ENCODE measurements around the gene RAP2A. TPM values are rescaled to one million over a fixed set of nuclear protein-coding genes. Genes with fewer than 3 reads are reported as not detected.

RAP2A gene
- total and polyA plus RNA-seq, 9 of the 15 experiments (the other 6 are each of a cell fraction or from before 2014, with no cell fraction given): 1.8 to 11.7 (median 5.6) TPM

DNA sequence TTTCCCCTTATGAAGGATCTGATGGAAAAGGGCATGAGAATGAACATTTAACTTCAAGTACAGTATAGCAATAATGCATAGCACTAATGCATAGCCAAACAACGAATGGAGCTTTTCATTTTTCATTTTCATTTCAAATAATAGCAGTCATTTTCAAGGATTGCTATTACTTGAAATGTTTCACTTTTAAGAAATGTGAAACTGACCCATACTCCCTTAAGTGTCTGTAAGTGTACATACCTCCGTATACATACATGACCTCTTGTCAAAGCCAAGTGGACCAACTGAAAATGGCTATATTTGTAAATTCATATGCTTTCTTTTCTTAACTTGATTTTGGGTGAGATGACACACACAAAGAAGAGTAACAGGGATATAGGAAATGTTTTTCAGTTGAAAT, 3.8 kb downstream of the RAP2A start:
- no peak for ATAC-seq
- no peak for FAIRE-seq
- POLR2A ChIA-PET: no interaction called here
- H3K4me1 ChIP-seq (replicated peaks in 1 of 2; ENCODE audit: control insufficient read depth in 2 of 2, insufficient read depth in 2 of 2, low read length in 2 of 2): peaks cover 7 to 13% of the 10 kb centered on the region in 2 experiments; a peak in 4 of 5 replicates
- TF ChIP-seq HDAC8 (tag; IDR thresholded peaks at IDR 0.05) (no peak), ZNF79 (CRISPR knock-in tag; IDR thresholded peaks at IDR 0.05; ENCODE audit: low read depth) (no peak), ARHGAP35 (IDR thresholded peaks at IDR 0.05; ENCODE audit: partially characterized antibody) (no peak), SMARCB1 (IDR thresholded peaks at IDR 0.05; ENCODE audit: insufficient read length, low read depth) (no peak), ZNF184 (CRISPR knock-in tag; IDR thresholded peaks at IDR 0.05) (no peak), RCOR1 (IDR thresholded peaks at IDR 0.05; ENCODE audit: borderline replicate concordance in 1 of 2, low read depth in 2 of 2, low read length in 2 of 2) (no peak), FOXO4 (CRISPR knock-in tag; IDR thresholded peaks at IDR 0.05) (no peak), ZC3H4 (CRISPR knock-in tag; IDR thresholded peaks at IDR 0.05; ENCODE audit: borderline replicate concordance) (no peak), RBM17 (IDR thresholded peaks at IDR 0.05; ENCODE audit: borderline replicate concordance, low read depth, low read length) (no peak), MEIS2 (IDR thresholded peaks at IDR 0.05; ENCODE audit: partially characterized antibody) (no peak), ZNF239 (CRISPR knock-in tag; IDR thresholded peaks at IDR 0.05) (no peak), HNRNPUL1 (IDR thresholded peaks at IDR 0.05; ENCODE audit: low read length) (no peak), ELK1 (CRISPR knock-in tag; IDR thresholded peaks at IDR 0.05) (no peak), FOXA3 (CRISPR knock-in tag; conservative IDR thresholded peaks at IDR 0.05 in 1 of 2, IDR thresholded peaks at IDR 0.05 in 1 of 2) (no peak)
- TF ChIP-seq, protein P1, sequence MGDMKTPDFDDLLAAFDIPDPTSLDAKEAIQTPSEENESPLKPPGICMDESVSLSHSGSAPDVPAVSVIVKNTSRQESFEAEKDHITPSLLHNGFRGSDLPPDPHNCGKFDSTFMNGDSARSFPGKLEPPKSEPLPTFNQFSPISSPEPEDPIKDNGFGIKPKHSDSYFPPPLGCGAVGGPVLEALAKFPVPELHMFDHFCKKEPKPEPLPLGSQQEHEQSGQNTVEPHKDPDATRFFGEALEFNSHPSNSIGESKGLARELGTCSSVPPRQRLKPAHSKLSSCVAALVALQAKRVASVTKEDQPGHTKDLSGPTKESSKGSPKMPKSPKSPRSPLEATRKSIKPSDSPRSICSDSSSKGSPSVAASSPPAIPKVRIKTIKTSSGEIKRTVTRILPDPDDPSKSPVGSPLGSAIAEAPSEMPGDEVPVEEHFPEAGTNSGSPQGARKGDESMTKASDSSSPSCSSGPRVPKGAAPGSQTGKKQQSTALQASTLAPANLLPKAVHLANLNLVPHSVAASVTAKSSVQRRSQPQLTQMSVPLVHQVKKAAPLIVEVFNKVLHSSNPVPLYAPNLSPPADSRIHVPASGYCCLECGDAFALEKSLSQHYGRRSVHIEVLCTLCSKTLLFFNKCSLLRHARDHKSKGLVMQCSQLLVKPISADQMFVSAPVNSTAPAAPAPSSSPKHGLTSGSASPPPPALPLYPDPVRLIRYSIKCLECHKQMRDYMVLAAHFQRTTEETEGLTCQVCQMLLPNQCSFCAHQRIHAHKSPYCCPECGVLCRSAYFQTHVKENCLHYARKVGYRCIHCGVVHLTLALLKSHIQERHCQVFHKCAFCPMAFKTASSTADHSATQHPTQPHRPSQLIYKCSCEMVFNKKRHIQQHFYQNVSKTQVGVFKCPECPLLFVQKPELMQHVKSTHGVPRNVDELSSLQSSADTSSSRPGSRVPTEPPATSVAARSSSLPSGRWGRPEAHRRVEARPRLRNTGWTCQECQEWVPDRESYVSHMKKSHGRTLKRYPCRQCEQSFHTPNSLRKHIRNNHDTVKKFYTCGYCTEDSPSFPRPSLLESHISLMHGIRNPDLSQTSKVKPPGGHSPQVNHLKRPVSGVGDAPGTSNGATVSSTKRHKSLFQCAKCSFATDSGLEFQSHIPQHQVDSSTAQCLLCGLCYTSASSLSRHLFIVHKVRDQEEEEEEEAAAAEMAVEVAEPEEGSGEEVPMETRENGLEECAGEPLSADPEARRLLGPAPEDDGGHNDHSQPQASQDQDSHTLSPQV (IDR thresholded peaks at IDR 0.05): no peak
- H3K27ac ChIP-seq (ENCODE audit: extremely low read depth, low read depth, low read length): no peak overlapping the region
- H3K9me1 ChIP-seq (ENCODE audit: control insufficient read depth, insufficient read depth, low read length): no peaks in the 10 kb centered on the region
- H3K4me2 ChIP-seq (ENCODE audit: insufficient read depth, low read length): no peak overlapping the region
- no peak overlapping the region for H3K9ac ChIP-seq (ENCODE audit: insufficient read depth in 1 of 2, low read depth in 2 of 2, low read length in 2 of 2)
- H3K79me2 ChIP-seq (ENCODE audit: control insufficient read depth, insufficient read depth, low read length): peaks cover 24% of the 10 kb centered on the region
- no peak for DNase-seq (ENCODE audit: extremely low read depth in 1 of 4, low spot score in 3 of 4)
- no peak overlapping the region for H2AFZ ChIP-seq (ENCODE audit: low read depth, low read length)
- H3K27me3 ChIP-seq (ENCODE audit: control insufficient read depth in 2 of 2, insufficient read depth in 2 of 2, low read length in 2 of 2): no peaks in the 10 kb centered on the region
- WGBS (ENCODE audit: insufficient coverage, low coverage, missing lambda C conversion rate): 81% methylated on average over 2 of the region's 2 CpGs
- H3K4me3 ChIP-seq: no peak overlapping the region
- H3K36me3 ChIP-seq (ENCODE audit: control insufficient read depth, insufficient read depth, low read length): no peaks in the 10 kb centered on the region
- no peaks in the 10 kb centered on the region for H4K20me1 ChIP-seq (replicated peaks; ENCODE audit: control insufficient read depth, insufficient read depth, low read length)
- no peaks in the 10 kb centered on the region; the same call in 1 of the 2 replicates for H3K9me3 ChIP-seq (replicated peaks; ENCODE audit: control insufficient read depth, insufficient read depth, low read depth, low read length)
- no TSS peak for BruUV-seq (replicated peaks)
- in situ Hi-C loops (cut with MboI): no loop called here
- intact Hi-C loops (cut with micrococcal nuclease): loop anchor here (10.0 kb wide), 2 partner anchors 213 to 1763 kb away; partner anchors contain the start of genes DNAJC3 and MBNL2
- CTCF ChIA-PET (ENCODE audit: low intra/inter-chr PET ratio): no interaction called here
